ENCODE results near the gene ZCCHC14. TPM values are rescaled to one million over a fixed set of nuclear protein-coding genes. Genes with fewer than 3 reads are reported as not detected.

Gene ZCCHC14
- total and polyA plus RNA-seq, 2 of the 13 experiments (the other 11 are each of a cell fraction or from before 2014, with no cell fraction given): 12.4 to 12.5 TPM

DNA sequence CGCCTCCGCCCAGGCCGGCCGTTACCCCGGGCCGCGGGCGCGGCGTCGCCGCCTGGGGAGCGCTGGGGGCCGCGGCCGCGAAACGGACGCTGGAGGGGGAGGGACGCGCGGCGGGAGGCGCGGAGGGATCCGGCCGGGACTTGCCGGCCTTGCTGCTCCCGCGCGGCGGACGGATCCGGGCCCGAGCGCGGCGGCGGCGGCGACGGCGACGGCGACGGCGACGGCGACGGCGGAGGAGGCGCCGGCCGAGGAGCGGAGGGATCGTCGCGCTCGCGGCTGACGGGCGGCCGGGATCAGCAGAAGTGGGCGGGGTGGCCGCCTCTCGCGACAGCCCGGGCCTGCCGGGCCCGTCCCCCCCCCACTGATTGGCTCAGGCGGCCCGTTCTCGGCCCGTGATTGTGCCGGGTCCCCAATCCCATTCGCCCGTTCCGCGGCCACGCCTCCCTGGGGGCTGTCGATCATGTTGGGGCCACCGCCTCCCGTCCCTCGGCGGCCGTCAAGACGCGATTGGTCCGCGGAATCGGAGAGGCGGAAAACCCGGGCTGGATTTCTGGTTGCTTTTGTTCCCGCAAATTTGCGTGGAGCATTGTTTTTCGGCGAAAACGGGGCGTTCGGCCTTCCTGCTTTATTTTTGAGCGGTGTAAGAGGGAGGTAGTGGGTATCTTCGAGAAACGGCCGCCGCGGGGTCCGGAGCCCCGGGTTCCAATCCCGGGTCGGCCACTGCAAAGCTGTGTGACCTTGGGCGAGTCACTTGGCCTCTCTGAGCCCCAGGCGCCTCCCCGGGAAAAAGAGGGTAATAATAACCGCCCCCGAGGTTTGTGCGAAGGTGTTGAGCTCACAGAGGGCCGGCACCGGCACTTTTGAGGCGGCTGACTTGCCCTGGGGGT lies at the start of gene ZCCHC14 (continued):
- TF ChIP-seq PRMT3 (CRISPR knock-in tag; IDR thresholded peaks at IDR 0.05; ENCODE audit: borderline replicate concordance, low read depth): no peak
- TF ChIP-seq, protein P1, sequence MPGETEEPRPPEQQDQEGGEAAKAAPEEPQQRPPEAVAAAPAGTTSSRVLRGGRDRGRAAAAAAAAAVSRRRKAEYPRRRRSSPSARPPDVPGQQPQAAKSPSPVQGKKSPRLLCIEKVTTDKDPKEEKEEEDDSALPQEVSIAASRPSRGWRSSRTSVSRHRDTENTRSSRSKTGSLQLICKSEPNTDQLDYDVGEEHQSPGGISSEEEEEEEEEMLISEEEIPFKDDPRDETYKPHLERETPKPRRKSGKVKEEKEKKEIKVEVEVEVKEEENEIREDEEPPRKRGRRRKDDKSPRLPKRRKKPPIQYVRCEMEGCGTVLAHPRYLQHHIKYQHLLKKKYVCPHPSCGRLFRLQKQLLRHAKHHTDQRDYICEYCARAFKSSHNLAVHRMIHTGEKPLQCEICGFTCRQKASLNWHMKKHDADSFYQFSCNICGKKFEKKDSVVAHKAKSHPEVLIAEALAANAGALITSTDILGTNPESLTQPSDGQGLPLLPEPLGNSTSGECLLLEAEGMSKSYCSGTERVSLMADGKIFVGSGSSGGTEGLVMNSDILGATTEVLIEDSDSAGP (CRISPR knock-in tag; IDR thresholded peaks at IDR 0.05; ENCODE audit: borderline replicate concordance): peak; percentile 72; the same call in 1 of the 2 replicates
- 0 out of 2 replicates have a peak, but pooled peaks have one; percentile 48 for TF ChIP-seq ZNF557 (CRISPR knock-in tag; IDR thresholded peaks at IDR 0.05)
- TF ChIP-seq RFXAP (CRISPR knock-in tag; IDR thresholded peaks at IDR 0.05; ENCODE audit: borderline replicate concordance): peak; percentile 85
- TF ChIP-seq ZFP82 (CRISPR knock-in tag; IDR thresholded peaks at IDR 0.05; ENCODE audit: borderline replicate concordance): no peak
- TF ChIP-seq, protein P2, sequence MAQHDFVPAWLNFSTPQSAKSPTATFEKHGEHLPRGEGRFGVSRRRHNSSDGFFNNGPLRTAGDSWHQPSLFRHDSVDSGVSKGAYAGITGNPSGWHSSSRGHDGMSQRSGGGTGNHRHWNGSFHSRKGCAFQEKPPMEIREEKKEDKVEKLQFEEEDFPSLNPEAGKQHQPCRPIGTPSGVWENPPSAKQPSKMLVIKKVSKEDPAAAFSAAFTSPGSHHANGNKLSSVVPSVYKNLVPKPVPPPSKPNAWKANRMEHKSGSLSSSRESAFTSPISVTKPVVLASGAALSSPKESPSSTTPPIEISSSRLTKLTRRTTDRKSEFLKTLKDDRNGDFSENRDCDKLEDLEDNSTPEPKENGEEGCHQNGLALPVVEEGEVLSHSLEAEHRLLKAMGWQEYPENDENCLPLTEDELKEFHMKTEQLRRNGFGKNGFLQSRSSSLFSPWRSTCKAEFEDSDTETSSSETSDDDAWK (CRISPR knock-in tag; IDR thresholded peaks at IDR 0.05): no peak
- TF ChIP-seq ZNF317 (CRISPR knock-in tag; IDR thresholded peaks at IDR 0.05): peak; percentile 49; the same call in 1 of the 2 replicates
- TF ChIP-seq NFYB (CRISPR knock-in tag; IDR thresholded peaks at IDR 0.05): peak; percentile 93
- TF ChIP-seq, protein P3, sequence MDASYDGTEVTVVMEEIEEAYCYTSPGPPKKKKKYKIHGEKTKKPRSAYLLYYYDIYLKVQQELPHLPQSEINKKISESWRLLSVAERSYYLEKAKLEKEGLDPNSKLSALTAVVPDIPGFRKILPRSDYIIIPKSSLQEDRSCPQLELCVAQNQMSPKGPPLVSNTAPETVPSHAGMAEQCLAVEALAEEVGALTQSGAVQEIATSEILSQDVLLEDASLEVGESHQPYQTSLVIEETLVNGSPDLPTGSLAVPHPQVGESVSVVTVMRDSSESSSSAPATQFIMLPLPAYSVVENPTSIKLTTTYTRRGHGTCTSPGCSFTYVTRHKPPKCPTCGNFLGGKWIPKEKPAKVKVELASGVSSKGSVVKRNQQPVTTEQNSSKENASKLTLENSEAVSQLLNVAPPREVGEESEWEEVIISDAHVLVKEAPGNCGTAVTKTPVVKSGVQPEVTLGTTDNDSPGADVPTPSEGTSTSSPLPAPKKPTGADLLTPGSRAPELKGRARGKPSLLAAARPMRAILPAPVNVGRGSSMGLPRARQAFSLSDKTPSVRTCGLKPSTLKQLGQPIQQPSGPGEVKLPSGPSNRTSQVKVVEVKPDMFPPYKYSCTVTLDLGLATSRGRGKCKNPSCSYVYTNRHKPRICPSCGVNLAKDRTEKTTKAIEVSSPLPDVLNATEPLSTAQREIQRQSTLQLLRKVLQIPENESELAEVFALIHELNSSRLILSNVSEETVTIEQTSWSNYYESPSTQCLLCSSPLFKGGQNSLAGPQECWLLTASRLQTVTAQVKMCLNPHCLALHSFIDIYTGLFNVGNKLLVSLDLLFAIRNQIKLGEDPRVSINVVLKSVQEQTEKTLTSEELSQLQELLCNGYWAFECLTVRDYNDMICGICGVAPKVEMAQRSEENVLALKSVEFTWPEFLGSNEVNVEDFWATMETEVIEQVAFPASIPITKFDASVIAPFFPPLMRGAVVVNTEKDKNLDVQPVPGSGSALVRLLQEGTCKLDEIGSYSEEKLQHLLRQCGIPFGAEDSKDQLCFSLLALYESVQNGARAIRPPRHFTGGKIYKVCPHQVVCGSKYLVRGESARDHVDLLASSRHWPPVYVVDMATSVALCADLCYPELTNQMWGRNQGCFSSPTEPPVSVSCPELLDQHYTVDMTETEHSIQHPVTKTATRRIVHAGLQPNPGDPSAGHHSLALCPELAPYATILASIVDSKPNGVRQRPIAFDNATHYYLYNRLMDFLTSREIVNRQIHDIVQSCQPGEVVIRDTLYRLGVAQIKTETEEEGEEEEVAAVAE (CRISPR knock-in tag; IDR thresholded peaks at IDR 0.05; ENCODE audit: borderline replicate concordance): no peak; the same call in 1 of the 2 replicates
- TF ChIP-seq ZNF607 (CRISPR knock-in tag; IDR thresholded peaks at IDR 0.05; ENCODE audit: borderline replicate concordance): peak; percentile 74; the same call in 1 of the 2 replicates
- TF ChIP-seq, protein P4, sequence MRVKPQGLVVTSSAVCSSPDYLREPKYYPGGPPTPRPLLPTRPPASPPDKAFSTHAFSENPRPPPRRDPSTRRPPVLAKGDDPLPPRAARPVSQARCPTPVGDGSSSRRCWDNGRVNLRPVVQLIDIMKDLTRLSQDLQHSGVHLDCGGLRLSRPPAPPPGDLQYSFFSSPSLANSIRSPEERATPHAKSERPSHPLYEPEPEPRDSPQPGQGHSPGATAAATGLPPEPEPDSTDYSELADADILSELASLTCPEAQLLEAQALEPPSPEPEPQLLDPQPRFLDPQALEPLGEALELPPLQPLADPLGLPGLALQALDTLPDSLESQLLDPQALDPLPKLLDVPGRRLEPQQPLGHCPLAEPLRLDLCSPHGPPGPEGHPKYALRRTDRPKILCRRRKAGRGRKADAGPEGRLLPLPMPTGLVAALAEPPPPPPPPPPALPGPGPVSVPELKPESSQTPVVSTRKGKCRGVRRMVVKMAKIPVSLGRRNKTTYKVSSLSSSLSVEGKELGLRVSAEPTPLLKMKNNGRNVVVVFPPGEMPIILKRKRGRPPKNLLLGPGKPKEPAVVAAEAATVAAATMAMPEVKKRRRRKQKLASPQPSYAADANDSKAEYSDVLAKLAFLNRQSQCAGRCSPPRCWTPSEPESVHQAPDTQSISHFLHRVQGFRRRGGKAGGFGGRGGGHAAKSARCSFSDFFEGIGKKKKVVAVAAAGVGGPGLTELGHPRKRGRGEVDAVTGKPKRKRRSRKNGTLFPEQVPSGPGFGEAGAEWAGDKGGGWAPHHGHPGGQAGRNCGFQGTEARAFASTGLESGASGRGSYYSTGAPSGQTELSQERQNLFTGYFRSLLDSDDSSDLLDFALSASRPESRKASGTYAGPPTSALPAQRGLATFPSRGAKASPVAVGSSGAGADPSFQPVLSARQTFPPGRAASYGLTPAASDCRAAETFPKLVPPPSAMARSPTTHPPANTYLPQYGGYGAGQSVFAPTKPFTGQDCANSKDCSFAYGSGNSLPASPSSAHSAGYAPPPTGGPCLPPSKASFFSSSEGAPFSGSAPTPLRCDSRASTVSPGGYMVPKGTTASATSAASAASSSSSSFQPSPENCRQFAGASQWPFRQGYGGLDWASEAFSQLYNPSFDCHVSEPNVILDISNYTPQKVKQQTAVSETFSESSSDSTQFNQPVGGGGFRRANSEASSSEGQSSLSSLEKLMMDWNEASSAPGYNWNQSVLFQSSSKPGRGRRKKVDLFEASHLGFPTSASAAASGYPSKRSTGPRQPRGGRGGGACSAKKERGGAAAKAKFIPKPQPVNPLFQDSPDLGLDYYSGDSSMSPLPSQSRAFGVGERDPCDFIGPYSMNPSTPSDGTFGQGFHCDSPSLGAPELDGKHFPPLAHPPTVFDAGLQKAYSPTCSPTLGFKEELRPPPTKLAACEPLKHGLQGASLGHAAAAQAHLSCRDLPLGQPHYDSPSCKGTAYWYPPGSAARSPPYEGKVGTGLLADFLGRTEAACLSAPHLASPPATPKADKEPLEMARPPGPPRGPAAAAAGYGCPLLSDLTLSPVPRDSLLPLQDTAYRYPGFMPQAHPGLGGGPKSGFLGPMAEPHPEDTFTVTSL (CRISPR knock-in tag; IDR thresholded peaks at IDR 0.05; ENCODE audit: borderline replicate concordance): no peak
- peak; percentile 73 for TF ChIP-seq KMT2B (CRISPR knock-in tag; IDR thresholded peaks at IDR 0.05)
- TF ChIP-seq ZNF451 (CRISPR knock-in tag; IDR thresholded peaks at IDR 0.05): 0 out of 2 replicates have a peak, but pooled peaks have one; percentile 40
- TF ChIP-seq NCOA1 (CRISPR knock-in tag; IDR thresholded peaks at IDR 0.05): no peak

Measured in HepG2 (cell line).